ENCODE results near the gene ASPSCR1. TPM values are rescaled to one million over a fixed set of nuclear protein-coding genes. Genes with fewer than 3 reads are reported as not detected.

ASPSCR1 gene
- total and polyA plus RNA-seq, 2 of the 13 experiments (the other 11 are each of a cell fraction or from before 2014, with no cell fraction given) = 274 to 314 TPM

GRCh38 chr17:81927653-81928543 is 49.5 kb upstream of the ASPSCR1 start, which contains the start of gene MAFG (continued):
- TF ChIP-seq, protein P1, sequence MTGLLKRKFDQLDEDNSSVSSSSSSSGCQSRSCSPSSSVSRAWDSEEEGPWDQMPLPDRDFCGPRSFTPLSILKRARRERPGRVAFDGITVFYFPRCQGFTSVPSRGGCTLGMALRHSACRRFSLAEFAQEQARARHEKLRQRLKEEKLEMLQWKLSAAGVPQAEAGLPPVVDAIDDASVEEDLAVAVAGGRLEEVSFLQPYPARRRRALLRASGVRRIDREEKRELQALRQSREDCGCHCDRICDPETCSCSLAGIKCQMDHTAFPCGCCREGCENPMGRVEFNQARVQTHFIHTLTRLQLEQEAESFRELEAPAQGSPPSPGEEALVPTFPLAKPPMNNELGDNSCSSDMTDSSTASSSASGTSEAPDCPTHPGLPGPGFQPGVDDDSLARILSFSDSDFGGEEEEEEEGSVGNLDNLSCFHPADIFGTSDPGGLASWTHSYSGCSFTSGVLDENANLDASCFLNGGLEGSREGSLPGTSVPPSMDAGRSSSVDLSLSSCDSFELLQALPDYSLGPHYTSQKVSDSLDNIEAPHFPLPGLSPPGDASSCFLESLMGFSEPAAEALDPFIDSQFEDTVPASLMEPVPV (CRISPR knock-in tag; IDR thresholded peaks at IDR 0.05) = no peak; the same call in 1 of the 2 replicates
- TF ChIP-seq ZNF773 (CRISPR knock-in tag; IDR thresholded peaks at IDR 0.05; ENCODE audit: borderline replicate concordance) (0 out of 2 replicates have a peak, but pooled peaks have one; percentile 86), RXRA (CRISPR knock-in tag; IDR thresholded peaks at IDR 0.05) (no peak; the same call in none of the 2 replicates), RELA (CRISPR knock-in tag; IDR thresholded peaks at IDR 0.05) (no peak), GABPB1 (CRISPR knock-in tag; IDR thresholded peaks at IDR 0.05) (peak; percentile 60), SMAD9 (CRISPR knock-in tag; IDR thresholded peaks at IDR 0.05) (no peak; the same call in 1 of the 2 replicates), ZSCAN21 (CRISPR knock-in tag; IDR thresholded peaks at IDR 0.05; ENCODE audit: borderline replicate concordance) (peak; percentile 69), ZMYM2 (CRISPR knock-in tag; IDR thresholded peaks at IDR 0.05) (peak; percentile 35), ZNF816 (CRISPR knock-in tag; IDR thresholded peaks at IDR 0.05; ENCODE audit: borderline replicate concordance) (0 out of 2 replicates have a peak, but pooled peaks have one; percentile 47), EZH2 (conservative IDR thresholded peaks at IDR 0.05; ENCODE audit: low read depth, low read length) (no peak), MBD4 (IDR thresholded peaks at IDR 0.05; ENCODE audit: borderline replicate concordance, low read length) (no peak), ZBTB7B (CRISPR knock-in tag; IDR thresholded peaks at IDR 0.05) (peak; percentile 89), ZKSCAN1 (IDR thresholded peaks at IDR 0.05; ENCODE audit: low read length) (no peak), ZNF44 (CRISPR knock-in tag; IDR thresholded peaks at IDR 0.05) (no peak), ARID5B (CRISPR knock-in tag; IDR thresholded peaks at IDR 0.05) (no peak; the same call in none of the 2 replicates), ZNF562 (CRISPR knock-in tag; IDR thresholded peaks at IDR 0.05; ENCODE audit: borderline replicate concordance) (no peak), JUND (CRISPR knock-in tag; IDR thresholded peaks at IDR 0.05) (peak; percentile 66; the same call in 1 of the 2 replicates), TOE1 (CRISPR knock-in tag; IDR thresholded peaks at IDR 0.05) (no peak), FOSL2 (CRISPR knock-in tag; IDR thresholded peaks at IDR 0.05) (0 out of 2 replicates have a peak, but pooled peaks have one; percentile 16), ZFP1 (CRISPR knock-in tag; IDR thresholded peaks at IDR 0.05) (no peak), E2F5 (CRISPR knock-in tag; conservative IDR thresholded peaks at IDR 0.05) (0 out of 2 replicates have a peak, but pooled peaks have one; percentile 34), ZNF12 (CRISPR knock-in tag; IDR thresholded peaks at IDR 0.05) (no peak)
